Activated T-cell treated with anti-CD3 and anti-CD28 coated beads for 1 hour (primary cell): ENCODE results near the gene CCDC117.
"Not testable (repeated sequence)": the region's sequence is repeated elsewhere in the genome, so short reads cannot be mapped to it uniquely, and the experiment has no call there.

ENCODE experiments used
- DNase-seq: peaks from one replicate; pipeline ENCODE4 v3.0.0-alpha.2; 2020; ENCODE audit warnings: low read depth

The CCDC117 gene

DNA sequence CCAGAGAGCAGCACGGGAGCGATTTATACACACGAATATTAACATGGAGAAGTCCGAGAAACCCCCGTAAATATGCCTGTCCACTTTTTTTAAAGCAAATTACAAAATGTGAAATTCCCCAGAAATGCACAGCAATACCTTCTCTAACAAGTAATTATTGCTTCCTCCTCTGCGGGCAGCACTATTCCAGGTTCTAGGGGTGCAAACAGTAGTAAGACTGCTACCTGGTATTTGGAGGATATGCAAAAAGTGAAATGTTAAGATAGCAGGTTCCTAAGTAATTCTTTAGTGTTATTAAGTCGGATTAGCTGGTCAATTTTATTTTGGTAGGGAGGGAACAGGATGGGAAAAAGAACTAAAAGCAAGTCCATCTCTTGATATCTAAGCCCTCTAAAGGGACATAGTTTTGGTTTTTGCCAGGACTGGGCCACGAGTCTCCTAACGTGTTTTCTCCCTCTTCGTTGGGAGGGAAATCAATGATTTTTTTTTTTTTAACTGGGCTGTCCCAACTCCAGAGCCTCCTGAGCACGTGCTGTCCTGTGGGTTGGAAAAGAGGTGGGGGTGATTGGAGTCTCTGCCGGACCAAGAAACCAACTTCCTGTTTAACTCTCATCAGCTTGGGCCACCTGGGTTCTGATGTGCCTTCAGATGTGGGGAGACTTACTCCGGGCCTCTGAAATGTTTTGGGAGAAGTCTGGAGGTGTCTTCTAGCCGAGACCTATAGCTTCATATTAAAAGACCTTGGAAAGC, 29.5 kb downstream of the CCDC117 start:
- no peak for DNase-seq

DNA sequence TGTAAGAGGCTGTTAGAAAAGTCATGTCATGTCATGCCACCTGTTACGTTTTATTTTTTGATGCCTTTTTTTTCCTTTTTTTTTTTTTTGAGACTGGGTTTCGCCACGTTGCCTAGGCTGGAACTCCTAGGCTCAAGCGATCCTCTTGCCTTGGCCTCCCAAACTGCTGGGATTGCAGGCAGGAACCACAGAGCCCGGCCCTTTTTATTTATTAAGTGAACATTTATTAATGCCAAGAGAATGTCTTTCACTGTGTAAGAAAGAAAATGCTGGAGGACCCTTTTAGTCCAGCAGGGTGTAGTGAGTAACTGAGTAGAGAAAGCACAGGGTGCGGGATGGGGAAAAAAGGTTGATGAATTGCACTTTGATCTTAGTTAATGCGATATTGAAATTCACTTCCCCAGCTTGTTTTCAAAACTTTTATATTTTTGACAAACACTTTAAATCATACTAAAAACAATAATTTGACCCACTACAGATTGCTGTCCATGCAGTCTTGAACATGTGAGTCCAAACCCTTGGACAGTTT, 30.2 kb downstream of the CCDC117 start:
- no peak for DNase-seq

DNA sequence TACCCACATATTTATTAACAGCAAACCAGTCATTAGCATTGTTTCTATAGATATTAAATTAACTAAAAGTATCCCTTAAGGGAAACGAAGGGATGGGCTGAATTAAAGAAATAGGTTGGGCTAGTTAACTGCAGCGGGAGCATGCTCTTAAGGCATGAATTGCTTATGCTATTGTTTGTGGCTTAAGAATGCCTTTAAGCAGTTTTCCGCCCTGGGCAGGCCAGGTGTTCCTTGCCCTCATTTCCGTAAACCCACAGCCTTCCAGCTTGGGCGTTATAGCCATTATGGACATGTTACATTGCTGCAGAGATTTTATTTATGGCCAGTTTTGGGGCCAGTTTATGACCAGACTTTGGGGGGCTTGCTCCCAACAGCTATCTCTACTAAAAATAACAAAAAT, 32.9 kb downstream of the CCDC117 start:
- not testable (repeated sequence) for DNase-seq

DNA sequence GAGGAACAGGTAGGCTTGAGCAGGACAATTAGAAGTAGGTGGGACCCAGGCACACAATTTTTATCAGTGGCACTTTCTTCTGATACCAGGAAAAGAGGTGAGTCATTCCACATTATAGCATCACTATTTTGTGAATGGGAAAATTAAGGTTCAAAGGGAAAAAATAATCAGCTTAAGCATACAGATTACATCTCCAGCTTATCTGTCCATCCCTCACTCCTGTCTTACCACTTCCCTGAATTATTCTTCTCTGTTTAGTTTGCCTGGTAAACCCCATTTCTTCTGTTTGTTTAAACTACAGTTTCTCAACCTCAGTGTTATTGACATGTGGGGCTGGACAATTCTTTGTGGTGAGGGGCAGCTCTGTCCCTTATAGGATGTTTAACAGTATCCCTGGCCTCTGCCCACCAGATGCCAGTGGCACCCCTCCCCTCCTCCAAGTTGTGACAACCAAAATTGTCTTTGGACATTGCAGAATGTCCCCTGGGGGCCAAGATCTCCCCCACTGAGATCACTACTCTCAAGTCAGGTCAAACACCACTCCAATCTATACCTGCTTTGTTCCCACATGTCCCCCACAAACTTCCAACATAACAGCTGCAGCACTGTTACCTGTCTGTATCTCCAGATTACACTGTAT, 36.3 kb downstream of the CCDC117 start:
- DNase-seq, result no peak

DNA sequence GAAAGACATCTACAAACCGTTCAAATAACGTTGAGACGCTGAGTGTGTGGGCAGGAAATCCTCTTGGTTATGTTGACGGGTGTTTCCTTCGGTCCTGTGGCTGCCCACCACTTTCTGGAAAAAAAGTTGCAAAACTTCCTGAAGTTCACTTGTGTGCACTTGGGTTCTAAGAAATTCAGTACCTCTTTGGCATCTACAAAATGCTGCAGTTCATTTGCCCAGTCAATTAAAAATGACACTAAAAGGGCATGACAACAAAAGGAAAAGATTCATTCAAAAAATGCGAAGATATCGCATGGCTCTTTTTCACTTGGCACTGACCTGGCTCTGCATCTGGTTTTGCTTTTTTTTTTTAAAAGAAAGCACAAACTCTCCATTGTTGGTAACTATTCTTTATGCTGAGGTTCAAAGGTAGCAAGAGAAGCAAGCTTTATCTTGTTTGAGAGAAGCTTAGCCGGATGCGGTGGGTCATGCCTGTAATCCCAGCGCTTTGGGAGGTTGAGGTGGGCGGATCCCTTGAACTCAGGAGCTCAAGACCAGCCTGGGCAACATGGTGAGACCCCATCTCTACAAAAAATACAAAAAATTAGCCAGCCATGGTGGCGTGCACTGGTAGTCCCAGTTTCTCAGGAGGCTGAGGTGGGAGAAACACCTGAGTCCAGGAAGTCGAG, 38.5 kb downstream of the CCDC117 start:
- DNase-seq, result no peak

DNA sequence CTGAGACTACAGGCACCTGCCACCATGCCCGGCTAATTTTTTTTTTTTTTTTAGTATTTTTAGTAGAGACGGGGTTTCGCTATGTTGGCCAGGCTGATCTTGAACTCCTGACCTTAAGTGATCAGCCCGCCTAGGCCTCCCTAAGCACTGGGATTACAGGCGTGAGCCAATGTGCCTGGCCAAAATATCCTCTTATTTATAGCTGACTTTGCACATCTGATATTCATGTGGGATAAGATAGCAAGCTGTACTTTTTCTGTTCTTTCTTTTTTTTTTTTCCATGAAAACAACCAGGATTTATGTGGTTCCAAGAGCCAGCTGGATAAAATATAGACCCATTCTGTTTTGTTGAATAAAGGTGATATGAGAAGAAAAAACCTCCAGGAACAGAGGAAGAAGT, 40.0 kb downstream of the CCDC117 start:
- no peak for DNase-seq

GRCh38 chr22:28813772-28814518, 41.5 kb downstream of the CCDC117 start:
- no peak for DNase-seq

DNA sequence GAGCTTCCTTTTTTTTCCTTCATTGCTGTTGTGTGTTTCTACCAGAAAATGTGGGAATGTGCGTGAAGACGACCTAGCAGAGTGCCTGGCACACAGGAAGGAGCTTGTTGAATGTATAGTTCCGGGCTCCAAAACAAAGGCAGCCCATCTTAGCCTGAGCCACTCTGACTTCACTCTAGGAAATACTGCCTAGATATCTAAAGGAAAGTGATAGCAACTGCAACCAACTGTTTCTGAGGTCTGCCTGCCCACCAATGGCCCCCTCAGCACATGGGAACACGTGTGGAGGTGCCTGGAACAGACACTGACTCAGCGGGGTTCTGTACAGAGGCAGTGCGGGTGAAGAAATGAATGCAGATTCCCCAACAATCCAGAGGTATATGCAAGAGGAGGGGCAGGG, 42.6 kb downstream of the CCDC117 start:
- DNase-seq, result no peak

GRCh38 chr22:28815729-28816128, 43.2 kb downstream of the CCDC117 start:
- DNase-seq, result no peak

GRCh38 chr22:28817064-28817463, 44.6 kb downstream of the CCDC117 start:
- no peak for DNase-seq

- no peak for DNase-seq
These were observed 45.7 kb downstream of the CCDC117 start for GRCh38 chr22:28817919-28818859.

DNA sequence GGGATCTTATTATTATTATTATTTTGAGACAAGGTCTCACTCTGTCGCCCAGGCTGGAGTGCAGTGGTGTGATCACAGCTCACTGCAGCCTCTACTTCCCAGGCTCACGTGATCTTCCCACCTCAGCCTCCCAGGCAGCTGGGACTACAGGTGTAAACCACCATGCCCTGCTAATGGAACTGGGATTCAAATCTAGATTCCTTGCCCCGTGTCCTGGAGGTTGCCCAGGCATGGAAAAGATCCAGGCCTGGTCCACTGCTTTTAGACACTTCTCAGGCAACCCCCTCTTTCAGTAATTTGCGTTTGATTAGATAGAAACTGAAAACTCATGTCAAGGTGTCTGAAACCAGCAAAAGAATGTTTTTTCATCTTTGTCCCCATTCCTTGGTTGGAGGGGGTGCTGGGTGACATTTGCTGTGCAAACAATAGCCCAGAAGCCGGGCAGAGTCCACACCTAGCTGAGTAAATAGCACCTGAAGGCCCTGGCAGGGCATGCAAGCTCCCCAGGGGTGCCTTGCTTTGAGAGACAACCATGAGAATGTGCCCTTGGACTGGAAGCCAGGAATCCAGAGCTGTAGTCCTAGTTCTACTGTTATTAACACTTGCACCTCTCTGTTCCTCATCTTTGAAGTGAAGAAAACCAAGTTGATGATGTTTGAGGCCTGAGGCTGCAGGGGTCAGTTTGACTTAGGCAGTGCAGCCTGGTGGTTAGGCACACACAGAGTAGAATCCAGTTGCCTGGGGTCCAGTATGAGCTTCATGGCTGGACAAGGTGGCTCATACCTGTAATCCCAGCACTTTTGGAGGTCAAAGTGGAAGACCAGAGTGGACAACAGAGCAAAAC, 47.0 kb downstream of the CCDC117 start:
- no peak for DNase-seq

GRCh38 chr22:28820885-28821284, 48.4 kb downstream of the CCDC117 start:
- no peak for DNase-seq

DNA sequence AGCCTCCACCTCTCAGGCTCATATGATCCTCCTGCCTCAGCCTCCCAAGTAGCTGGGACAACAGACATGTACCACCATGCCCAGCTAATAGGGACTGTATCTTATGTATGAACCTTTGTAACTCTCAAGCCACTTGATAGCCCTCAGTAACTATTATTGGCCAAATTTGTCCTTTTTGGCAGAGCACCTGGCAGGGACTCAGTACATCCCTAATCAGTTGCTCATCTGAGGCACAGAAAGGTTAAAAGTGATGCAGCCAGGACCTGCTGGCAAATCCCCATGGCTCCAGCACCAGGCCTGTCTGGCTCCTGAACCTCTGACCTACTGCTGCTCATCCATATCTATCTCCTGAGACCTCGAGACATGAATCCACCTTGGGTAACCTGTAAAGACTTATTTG, 49.0 kb downstream of the CCDC117 start:
- DNase-seq, result no peak

GRCh38 chr22:28822930-28823551, 50.5 kb downstream of the CCDC117 start:
- no peak for DNase-seq

DNA sequence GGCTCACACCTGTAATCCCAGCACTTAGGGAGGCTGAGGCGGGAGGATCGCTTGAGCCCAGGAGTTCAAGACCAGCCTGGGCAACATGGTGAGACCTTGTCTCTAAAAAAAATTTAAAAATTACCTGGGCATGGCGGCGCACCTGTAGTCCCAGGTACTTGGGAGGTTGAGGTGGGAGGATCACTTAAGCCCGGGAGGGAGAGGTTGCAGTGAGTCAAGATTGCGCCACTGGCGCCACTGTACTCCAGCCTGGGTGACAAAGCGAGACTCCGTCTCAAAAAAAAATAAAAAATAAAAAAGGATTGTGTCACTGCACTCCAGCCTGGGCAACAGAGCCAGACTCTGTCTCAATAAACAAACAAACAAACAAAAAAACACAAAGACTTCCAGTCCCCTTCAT, 52.0 kb downstream of the CCDC117 start:
- not testable (repeated sequence) for DNase-seq

GRCh38 chr22:28826430-28826829, 53.9 kb downstream of the CCDC117 start:
- DNase-seq, result not testable (repeated sequence)

- no peak for DNase-seq
These were observed 54.4 kb downstream of the CCDC117 start for GRCh38 chr22:28826921-28827320.

DNA sequence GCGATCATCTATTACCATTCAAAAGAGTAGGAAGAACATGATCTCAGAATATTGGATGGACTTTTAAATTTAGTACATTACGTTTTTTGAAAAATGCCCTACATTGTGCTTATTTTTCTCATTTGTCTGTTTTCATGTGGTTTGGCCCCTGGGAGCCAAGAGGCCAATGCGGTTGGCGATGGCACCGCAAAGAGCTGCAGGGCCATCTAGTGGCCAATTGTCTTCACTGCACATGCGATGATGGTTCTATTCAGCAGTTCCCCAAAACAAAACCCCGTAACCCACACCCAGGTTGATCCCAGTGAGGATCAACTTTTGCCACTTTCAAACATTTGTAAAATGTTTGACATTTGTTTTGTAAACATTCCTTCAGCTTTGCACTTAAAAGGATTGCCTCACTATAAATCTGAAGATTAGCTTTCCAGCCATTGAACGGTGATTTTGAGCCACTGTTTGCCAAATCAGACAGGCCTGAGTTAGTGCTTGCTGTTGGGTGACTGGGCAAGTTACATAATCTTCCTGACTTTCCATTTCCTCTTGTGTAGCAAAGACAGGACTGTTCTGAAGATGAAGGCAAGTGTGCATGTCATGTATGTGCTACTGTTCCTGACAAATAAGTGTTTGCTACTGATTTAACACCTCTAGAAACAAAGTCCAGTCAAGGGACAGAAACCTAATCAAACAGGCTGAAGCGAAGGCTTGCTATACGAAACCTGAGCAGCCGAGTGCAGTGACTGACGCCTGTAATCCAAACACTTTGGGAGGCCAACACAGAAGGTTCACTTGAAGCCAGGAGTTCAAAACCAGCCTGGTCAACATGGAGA, 57.1 kb downstream of the CCDC117 start:
- DNase-seq, result peak; percentile 57
